Left renal cortex interstitium (tissue), 4 donors: Measurements from ENCODE around the gene FOXP4. TPM values are rescaled to one million over a fixed set of nuclear protein-coding genes. Genes with fewer than 3 reads are reported as not detected.

Source experiments
- DNase-seq, 4 donors: peaks; one replicate each; pipeline ENCODE4 v3.0.0-alpha.2; 2013; ENCODE audit warnings: low read depth in 4 of 4, low spot score in 2 of 4, missing footprints in 1 of 4
- polyA plus RNA-seq, 4 donors: library from polyadenylated mRNA; unstranded; fragments of 120-200 nt; gene quantifications; one replicate each; pipeline ENCODE4 v1.2.1, GENCODE V29; 2013; ENCODE audit not compliant: insufficient read length in 4 of 4

Gene FOXP4
- polyA plus RNA-seq, 4 donors: 24.5 to 50.2 (median 36.3) TPM

- DNase-seq: no peak
These were observed 75.6 kb downstream of the FOXP4 start for GRCh38 chr6:41621802-41622201.

DNA sequence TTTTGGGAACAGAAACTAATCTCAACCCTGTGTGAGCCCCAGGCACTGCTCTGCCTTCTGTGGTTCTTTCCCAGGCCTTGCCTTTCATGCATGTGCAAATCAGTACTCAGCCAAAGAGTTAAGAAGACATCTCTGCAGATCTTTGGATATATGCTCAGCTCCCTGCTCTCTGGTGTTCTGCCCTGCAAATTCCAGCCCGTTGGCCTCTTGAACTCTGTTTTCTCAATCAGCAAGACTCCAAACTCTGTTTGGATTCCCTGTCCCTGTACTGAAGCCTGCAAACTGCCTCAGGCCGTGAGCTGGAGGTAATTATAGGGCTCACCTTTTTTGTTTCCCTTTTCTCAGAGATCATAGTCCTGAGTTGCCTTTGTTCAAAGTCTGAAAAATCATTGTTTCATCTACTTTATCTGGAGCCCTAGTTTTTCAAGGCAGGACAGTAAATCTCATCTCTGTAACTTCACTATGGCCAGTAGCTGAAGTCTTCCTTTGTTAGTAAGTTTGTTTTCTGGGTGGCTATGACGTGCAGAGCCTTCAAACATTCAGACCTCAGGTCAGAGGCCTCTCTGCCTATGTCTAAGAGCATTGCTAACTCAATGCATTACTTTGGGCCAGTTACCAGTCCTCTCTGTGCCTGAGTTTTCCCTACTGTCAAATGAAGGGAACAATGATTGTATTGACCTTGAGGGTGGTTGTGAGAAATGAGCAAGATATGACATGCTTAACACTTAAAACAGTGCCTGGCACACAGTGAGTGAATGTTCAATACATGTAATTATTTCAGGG is 76.2 kb downstream of the FOXP4 start:
- no peak for DNase-seq

DNA sequence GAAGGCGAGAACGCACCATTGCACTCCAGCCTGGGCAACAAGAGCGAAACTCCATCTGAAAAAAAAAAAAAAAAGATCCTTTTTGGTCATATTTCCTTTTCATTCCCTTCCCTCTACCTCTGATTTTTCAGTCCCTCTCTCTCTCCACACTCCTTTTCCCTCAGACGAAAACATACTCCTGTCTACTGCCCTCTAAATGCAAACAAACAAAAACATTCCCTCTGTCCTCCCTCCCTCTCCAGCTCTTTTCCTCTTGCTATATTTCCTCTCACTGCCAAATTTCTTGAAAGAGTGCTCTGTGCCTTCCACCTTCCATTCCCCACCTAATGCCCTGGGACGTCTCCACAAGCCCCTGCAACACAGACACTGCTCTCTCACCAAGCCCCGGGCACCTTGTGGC is 77.1 kb downstream of the FOXP4 start:
- DNase-seq: no peak

- DNase-seq: no peak
These were observed 78.6 kb downstream of the FOXP4 start for GRCh38 chr6:41624621-41625380.

- DNase-seq: no peak
These were observed 79.3 kb downstream of the FOXP4 start for GRCh38 chr6:41625442-41625841.

DNA sequence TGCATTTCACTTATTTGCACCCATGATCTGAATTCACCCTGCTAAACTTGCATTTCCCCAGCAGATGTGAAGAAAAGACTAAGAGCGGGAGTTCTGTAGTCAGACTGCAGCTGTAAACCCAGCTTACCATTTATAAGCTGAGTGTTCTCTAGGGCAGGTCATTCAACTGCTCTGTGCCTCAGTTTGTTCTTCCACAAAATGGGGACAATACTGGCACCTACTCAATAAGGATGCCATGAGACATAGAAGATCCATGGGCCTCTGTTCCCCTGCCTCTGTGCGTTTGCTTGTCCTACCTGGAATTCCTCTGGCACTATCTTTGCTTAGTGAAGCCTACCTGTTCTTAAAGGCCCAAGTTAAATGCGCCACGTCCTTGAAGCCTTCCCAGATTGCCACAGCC is 79.8 kb downstream of the FOXP4 start:
- DNase-seq: no peak

DNA sequence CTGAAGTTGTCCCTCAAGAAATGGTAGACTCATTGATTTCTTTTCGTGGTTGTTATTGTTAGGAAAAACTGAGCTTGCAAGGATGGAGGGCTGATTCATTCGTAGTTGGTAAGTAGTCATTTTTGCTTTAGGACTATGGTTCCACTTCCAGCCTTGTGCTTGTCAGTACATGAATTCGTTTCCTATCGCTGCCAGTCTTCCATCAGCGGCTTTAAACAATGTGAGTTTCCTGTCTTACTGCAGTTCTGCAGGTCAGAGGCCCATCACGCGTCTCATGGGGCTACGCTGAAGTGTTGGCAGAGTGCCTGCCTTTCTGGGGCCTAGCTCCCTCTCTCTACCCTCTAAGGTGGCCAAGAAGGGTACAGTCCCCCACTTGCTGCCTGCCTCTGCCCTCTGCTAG is 80.7 kb downstream of the FOXP4 start:
- DNase-seq: no peak

GRCh38 chr6:41629128-41629527 is 82.9 kb downstream of the FOXP4 start:
- DNase-seq: no peak

- DNase-seq: no peak
These were observed 83.9 kb downstream of the FOXP4 start for GRCh38 chr6:41630069-41630468.

DNA sequence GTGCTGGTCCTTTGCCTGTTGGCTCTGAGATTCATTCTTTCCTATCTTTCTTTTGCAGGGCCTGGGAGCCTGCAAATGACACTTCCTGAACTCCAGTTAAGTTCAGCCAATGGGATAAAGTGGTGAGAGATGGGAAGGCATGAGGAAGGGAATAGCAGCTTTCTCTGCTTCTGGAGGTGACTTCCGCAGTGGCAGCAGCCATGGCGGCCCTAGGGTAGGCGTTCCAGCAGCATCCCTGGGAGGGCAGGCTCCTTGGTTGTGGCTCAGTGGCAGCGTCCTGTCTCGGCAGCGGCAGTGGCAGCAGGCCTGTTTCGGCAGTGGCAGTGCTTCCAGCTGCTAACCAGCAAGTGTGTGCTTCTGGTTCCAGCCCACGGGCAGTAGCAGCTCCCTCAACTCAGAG is 84.8 kb downstream of the FOXP4 start:
- no peak for DNase-seq

- no peak for DNase-seq
These were observed 87.0 kb downstream of the FOXP4 start for GRCh38 chr6:41633056-41633634.

DNA sequence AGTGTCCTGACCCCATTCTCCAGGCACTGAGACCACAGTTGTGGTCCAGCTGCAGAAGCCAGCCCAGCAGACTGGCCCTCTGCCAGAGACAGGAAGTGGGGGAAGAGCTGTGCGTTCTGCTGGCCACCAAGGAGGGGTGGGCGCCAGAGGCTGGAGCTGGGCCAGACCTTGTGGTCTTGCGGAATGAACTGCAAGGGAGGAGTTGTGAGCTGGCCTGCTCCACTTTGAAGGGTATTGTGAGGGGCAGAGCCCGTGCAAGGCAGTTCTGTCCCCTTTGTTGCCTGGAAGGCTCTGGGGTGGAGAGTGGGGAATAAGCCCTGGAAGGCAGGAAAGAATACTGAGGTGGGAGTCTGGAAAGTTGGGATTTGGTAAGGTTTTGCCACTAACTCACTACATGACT is 88.5 kb downstream of the FOXP4 start:
- no peak for DNase-seq

DNA sequence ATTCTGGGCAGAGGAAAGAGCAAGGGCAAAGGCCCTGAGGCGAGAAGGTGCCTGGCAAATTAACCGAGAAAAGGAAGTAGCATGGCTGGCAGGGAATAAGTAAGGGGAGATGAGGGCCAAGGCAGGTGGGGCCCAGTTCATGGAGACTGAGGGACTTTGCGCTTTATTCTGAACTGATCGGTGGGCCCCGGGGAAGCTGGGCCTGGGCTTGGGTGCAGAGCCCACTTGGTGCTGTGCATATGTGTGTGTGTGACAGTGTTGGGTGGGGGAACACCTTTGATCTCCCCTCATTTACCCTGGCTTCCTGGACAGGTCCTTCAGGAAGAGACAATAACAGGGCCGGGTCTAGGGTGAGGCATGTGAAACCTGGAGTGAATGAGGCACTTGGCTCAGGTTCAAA is 89.2 kb downstream of the FOXP4 start:
- DNase-seq: no peak

- no peak for DNase-seq
These were observed 90.6 kb downstream of the FOXP4 start for GRCh38 chr6:41636833-41637193.

DNA sequence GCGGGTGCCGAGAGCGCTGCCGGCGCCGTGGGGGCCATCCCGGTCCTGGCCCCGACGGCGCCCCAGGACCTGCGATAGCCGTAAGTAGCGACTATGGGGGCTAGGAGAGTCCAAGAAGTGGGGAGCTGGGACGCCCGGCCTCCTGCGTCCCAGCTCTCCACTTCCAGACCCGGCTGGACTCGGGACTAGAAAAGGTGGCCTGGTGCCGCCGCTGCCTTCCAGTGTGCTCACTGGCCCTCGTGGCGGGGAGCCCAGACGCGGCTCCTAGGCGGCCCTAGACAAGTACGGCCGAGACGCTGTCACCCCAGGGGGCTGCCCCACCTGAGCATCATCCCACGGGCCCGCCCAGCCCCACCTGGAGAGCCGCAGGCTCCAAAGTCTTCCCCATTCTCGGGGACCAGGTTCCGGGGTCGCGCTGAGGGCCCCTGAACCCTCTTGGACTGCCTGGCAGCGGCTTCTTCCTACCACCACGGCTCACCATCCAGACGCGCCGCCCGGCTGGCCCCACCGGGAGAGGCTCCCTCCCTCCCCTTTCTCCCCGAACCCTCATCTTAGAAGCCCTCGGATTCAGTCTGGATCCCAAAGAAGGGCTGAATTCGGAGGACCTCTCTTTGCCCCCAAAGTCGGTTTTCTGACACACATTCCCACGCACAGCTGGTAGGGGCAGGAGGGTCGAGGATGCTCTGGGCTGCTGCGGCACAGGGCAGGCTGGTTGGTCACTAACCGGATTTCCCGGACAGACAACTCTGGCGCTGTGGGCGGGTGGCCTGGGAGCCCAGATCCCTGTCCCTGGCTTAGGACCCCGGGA is 91.2 kb downstream of the FOXP4 start:
- no peak for DNase-seq

- no peak for DNase-seq
These were observed 92.1 kb downstream of the FOXP4 start, which contains the start of gene MDFI for GRCh38 chr6:41638002-41638934. TSS of gene MDFI (plus strand) at chr6:41638468. CDS start at chr6:41638750, 282 bp downstream.

- DNase-seq: no peak
These were observed 93.0 kb downstream of the FOXP4 start for GRCh38 chr6:41638935-41639808.

GRCh38 chr6:41639809-41640371 is 93.7 kb downstream of the FOXP4 start:
- DNase-seq: no peak
